Esophagus muscularis mucosa (tissue), 2 donors: ENCODE results near the gene CHMP6.

Experiments used
- POLR2A ChIP-seq: fragments of 450-650 bp; IDR thresholded peaks from one replicate; pipeline ENCODE4 v1.6.1; 2017; ENCODE audit warnings: antibody characterized with exemption, moderate library complexity, mild to moderate bottlenecking, low read depth
- POLR2AphosphoS5 ChIP-seq, 2 donors: sonication (generic); formaldehyde crosslinking; IDR thresholded peaks; one replicate each; pipeline ENCODE4 v1.6.1; 2017; ENCODE audit warnings: antibody characterized with exemption in 2 of 2

DNA sequence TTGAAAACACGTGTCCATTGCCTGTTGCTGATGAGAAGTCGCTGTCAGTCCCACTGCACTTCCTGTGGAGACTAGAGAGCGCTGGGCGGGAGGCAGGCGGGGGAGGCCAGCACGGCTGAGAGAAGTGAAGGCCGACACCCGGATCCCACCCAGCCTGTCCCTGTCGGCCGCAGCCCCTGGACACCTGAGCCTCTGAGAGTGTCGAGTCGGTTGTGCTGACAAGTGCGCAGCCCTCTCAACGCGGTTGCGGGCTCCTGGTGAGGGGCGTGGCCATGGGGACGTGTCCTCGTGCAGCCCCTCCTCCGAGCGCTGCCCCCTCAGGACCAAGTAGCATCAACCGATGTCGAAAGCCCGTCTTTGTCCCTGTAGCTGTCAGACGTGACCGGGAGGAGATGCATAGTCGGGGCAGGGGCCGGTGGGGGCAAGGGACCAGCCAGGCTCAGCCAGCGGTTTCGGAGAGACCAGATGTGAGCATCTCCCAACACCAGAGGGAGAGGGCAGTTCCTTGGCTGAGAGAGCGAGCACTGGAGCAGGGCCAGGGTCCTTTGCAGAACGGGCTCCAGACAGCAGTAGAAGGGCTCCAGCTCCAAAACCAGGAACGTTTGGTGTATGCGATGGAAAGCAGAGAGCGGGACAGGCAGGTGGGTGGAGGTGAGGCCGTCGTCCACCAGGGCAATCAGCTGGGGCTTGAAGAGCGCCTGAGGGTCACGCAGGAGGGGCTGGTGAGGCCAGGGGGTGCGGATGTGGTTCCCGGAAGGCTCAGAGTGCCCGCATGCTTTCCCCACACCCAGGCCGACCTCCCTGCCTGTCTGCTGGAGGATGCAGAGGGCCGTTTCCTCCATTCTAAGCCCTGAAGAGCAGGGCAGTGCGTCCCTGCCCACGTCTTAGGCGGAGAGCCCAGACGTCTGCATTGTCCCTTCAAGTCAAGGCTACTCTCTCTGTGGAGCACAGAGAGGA, 43.3 kb upstream of the CHMP6 start:
- TF ChIP-seq POLR2AphosphoS5 (IDR thresholded peaks at IDR 0.05) = no peak
- no peak for TF ChIP-seq POLR2A
